HG03108 (cell line): ENCODE measurements around the gene SULT1C2.

Experiments
- ATAC-seq: cut with Tn5 transposase; IDR thresholded peaks from one replicate; pipeline ENCODE4 v1.9.1; 2021; ENCODE audit warnings: moderate library complexity; ENCODE audit not compliant: unreplicated experiment

SULT1C2 gene

GRCh38 chr2:108287169-108287568, 1.5 kb upstream of the SULT1C2 start:
- no peak for ATAC-seq

- ATAC-seq, result no peak
Observed at GRCh38 chr2:108293850-108294249, 5.2 kb downstream of the SULT1C2 start.

- ATAC-seq, result no peak
Observed at GRCh38 chr2:108297436-108298141, 8.9 kb downstream of the SULT1C2 start.

- ATAC-seq, result no peak
Observed at GRCh38 chr2:108301558-108301957, 12.9 kb downstream of the SULT1C2 start.

GRCh38 chr2:108304975-108305374, 16.3 kb downstream of the SULT1C2 start:
- ATAC-seq, result peak; percentile 64

GRCh38 chr2:108305901-108306300, 17.2 kb downstream of the SULT1C2 start:
- ATAC-seq, result no peak

GRCh38 chr2:108309903-108310302, 21.2 kb downstream of the SULT1C2 start:
- no peak for ATAC-seq

- ATAC-seq, result no peak
Observed at GRCh38 chr2:108314586-108315296, 26.0 kb downstream of the SULT1C2 start.

- no peak for ATAC-seq
Observed at GRCh38 chr2:108315444-108315934, 26.8 kb downstream of the SULT1C2 start.

- ATAC-seq, result no peak
Observed at GRCh38 chr2:108316033-108316432, 27.3 kb downstream of the SULT1C2 start.

GRCh38 chr2:108316461-108317258, 28.0 kb downstream of the SULT1C2 start:
- ATAC-seq, result no peak

- ATAC-seq, result no peak
Observed at GRCh38 chr2:108320326-108320922, 31.7 kb downstream of the SULT1C2 start.

- no peak for ATAC-seq
Observed at GRCh38 chr2:108323619-108324018, 34.9 kb downstream of the SULT1C2 start.

GRCh38 chr2:108324531-108325255, 36.0 kb downstream of the SULT1C2 start:
- no peak for ATAC-seq

GRCh38 chr2:108325756-108326155, 37.1 kb downstream of the SULT1C2 start:
- no peak for ATAC-seq

GRCh38 chr2:108329771-108330170, 41.1 kb downstream of the SULT1C2 start:
- ATAC-seq, result no peak

GRCh38 chr2:108330979-108331378, 42.3 kb downstream of the SULT1C2 start:
- ATAC-seq, result no peak

- ATAC-seq, result no peak
Observed at GRCh38 chr2:108345951-108346350, 57.3 kb downstream of the SULT1C2 start.

GRCh38 chr2:108346827-108347226, 58.1 kb downstream of the SULT1C2 start:
- ATAC-seq, result no peak

- ATAC-seq, result no peak
Observed at GRCh38 chr2:108347786-108348185, 59.1 kb downstream of the SULT1C2 start.
